Endometrial microvascular endothelial cells (primary cell): ENCODE data around the gene MMP3. TPM values are rescaled to one million over a fixed set of nuclear protein-coding genes. Genes with fewer than 3 reads are reported as not detected.
"Not testable (repeated sequence)": the region's sequence is repeated elsewhere in the genome, so short reads cannot be mapped to it uniquely, and the experiment has no call there.

Experiments used
- in situ Hi-C: cut with HindIII; loops from 2 replicates; pipeline ENCODE4 v1.10.0; 2017; ENCODE audit warnings: low sequenced_read_pairs, low pct_unique_long_range_greater_than_20kb; ENCODE audit errors: inconsistent ontology term
- total RNA-seq: library from RNA; depleted of rRNA; stranded (reverse); fragments of >200 nt; gene quantifications from one replicate; pipeline ENCODE4 v1.2.3, GENCODE V29; 2015; ENCODE audit errors: inconsistent ontology term

MMP3 gene
- total RNA-seq = not detected

GRCh38 chr11:102843489-102843888, at the start of gene MMP3:
MMP3 (minus strand) TSS chr11:102843609; CDS start chr11:102843546, 63 bp downstream.
- in situ Hi-C loops = no loop called here

DNA sequence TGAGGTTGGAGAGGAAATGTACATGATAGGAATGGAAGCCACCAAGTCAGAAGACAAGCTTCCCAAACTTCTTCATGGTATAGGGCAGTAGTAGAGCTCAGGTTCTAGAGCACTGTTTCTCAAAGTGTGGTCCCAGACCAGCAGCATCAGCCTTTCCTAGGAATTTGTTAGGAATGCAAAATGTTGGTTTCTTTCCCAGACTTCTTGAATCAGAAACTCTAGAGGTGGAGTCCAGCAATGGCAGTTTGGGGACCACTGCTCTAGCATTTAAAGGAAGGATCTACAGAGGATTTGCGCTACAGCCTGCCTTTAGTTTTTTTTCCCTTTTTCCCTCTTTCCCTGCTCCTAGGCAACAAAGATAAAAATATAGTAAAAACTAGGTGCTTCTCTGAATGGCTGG, 48.3 kb upstream of the MMP3 start:
- in situ Hi-C loops = no loop called here

GRCh38 chr11:102886999-102887398, 43.6 kb upstream of the MMP3 start:
- in situ Hi-C loops = no loop called here

DNA sequence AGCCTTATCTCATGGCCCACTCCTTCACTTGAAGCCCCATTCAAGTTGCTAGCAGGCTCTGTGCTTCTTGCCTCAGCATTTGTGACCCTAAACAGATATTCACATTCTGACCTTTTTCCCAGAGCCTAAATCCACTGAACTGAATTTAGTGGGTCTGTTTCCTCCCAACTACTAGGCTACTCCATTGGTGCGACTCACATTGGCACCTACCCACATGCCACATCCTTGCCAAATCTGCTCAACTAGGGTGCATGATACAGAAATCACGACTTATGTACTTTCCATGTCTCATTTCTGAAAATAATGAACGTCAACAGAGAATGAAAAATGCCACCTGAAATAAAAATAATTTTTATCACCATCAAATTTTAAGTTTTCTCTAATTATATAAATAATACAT, 39.7 kb upstream of the MMP3 start:
- in situ Hi-C loops = no loop called here

DNA sequence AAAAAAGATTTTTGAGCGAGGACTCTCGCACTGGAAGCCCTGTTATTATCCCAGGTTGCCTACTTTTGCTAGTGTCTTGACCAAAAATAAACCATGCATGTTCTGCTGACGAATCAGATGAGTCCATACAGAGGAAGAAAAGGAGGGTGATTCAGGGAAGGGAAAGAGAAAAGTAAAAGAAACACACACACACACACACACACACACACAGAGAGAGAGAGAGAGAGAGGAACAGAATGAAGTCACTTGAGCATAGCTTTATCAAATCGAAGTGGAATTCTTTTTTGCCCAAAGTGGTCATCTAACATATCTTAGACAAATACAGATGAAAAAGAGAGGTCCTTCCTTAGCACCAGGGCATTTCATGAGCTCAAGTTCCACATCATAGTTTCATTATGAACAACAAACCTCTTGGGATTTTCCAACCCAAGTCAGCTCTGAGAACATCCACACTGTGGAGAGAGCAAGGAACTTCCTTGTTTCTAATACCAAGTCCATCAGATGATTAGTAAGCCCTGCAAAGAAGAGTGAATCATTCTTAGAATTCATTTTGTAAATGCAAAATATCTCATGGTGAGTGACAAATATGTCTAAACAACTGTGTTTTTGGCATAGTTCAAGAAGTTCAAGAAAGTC, 39.1 kb upstream of the MMP3 start:
- in situ Hi-C loops = no loop called here

DNA sequence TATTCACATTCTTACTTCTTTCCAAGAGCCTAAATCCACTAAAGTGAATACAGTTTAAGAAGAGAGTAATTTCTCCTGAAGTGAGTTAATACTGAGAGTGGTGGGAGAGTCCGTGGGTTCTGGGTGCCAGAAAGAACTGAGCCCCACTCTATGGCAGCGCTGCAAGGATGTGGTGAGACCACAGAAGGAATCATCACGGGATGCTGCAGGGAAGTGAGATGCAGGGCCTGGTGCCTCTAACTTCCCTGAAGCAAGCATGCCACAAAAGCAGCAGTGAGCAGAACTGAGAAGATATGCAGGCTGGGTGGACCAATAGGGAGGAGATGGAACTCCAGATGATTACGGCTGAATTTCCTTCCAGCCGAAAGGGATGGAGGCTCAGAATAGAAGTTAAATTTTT, 36.4 kb upstream of the MMP3 start:
- in situ Hi-C loops = no loop called here

DNA sequence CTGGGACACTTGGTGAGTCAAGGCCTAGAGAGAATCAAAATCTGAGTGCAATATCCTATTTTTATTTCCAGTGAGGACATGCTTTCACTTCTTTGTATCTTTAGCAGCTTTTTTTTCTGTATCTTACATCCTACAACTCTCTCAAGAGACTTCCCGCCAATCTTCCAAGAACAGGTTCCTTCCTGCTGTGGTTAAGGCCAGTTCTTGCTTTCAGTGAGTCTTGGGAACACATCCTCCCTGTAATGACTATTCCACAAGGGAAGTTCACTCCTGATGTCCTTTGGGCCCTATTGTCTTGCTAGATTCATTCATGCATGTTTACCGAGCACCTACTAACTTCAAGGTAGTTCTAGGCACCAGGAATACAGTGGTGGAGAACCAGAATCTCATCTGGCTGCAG, 35.2 kb upstream of the MMP3 start:
- in situ Hi-C loops = no loop called here

- in situ Hi-C loops = no loop called here
Measured at GRCh38 chr11:102874852-102875251, 31.4 kb upstream of the MMP3 start, which contains the start of gene MMP12. MMP12 (minus strand) TSS chr11:102874982; CDS start chr11:102874937, 45 bp downstream.

DNA sequence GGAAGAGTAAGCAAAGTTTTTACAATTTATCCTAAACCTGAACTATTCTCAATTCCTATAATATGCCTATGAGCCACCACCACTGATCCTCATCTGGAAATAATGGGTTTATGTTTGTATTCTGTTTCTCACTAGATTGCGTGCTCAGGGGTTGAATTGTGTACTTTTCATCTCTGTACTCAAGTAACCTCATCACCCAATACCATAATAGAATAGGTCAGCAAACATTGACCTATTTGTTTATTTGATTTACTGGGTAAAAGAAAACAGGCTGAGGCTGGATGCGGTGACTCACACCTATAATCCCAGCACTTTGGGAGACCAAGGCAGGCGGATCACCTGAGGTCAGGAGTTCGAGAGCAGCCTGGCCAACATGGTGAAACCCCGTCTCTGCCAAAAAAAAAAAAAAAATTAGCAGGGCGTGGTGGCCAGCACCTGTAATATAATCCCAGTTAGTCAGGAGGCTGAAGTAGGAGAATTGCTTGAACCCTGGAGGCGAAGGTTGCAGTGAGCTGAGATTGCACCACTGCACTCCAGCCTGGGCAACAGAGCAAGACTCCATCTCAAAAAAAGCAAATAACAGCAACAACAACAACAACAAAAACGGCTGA, 26.1 kb upstream of the MMP3 start:
- in situ Hi-C loops = not testable (repeated sequence)

DNA sequence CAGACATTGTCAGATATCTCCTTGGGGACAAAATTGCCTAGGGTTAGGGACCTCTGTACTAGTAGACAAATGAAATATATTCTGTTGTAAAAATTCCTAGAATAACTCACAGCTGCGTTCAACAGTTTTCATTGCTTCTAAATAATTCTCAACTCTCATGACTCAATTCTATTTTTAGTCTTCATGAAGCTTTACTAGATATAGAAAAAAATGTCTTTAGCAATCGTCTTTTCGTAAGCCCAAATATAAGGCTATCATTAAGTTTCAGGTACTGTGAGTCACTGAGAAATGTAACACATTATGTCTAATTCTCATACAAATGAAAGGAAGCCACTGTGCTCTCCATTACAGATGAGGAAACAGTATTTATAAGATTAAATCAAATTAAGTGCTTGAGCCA, 24.9 kb upstream of the MMP3 start:
- in situ Hi-C loops = no loop called here

DNA sequence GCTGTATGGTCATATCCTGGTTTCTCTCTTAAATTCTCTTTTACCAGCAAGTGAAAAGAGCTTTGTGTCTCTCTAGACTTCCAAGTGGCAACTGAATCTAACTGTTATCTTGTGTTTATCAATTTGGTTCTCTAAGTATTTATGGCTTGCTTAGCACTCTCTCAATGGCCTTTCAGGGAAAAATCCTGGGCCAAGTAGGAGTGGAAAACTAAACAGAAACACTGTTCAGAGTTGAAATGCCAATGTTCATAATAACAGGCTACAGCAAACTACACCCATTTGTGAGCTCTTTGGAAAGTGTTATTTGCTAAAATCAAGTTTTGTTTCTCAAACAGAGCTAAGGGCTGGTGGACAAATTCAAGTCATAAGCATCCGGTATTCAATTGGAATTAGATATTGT, 21.3 kb upstream of the MMP3 start:
- in situ Hi-C loops = no loop called here

GRCh38 chr11:102853956-102854355, 10.5 kb upstream of the MMP3 start:
- in situ Hi-C loops = no loop called here

DNA sequence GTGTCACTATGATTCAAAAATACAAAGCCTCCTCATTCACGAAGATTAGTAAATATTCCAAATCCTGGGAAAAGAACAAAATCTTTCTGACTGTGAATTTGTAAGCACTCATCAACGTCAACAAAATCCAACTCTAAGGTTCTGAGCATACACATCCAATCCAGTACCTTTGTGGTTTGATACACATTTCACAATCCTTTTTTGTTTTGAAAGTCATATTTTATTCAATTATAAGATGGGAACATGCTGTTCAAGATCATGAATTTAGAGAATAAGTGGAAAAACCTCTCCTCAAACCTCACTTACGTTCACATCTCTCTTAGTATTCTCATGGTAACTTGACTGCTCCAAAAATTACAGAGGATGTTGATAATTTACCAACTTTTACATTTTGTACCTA, 9.6 kb upstream of the MMP3 start:
- in situ Hi-C loops = no loop called here

DNA sequence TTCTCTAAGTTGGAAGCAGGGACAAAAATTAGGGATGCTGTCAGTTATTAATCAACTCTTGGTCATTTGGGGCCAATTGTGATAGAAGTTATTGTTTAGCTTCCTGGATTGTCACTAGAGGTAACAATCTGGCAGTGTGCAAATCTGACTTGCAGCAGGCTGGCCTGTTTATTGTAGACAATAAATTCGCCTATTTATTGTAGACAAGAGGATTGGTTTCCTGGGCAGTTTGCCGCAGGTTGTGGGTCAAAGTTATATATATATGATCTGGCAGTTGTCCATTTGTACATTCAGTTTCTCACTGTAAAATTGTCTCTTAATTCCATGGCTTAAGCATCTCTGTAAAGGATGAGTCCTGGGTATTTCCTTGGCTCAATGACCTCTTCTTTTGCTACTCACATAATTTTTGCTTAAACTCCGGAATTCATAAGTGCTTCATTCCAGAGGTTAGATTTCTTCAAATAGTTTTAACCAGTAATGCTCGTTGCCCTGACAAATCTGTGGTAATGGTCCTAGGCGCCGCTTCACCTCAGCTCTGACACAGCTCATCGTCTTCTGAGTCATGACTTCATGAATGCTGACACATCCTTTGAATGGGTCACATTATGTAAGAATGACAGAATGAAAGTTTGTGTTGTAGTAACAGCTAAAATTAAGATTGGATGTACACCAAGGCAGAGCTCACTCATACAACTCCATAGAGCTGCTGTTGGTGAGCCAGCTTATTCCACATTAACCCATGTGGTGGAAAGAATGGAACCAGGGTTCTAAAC, 7.8 kb upstream of the MMP3 start:
- in situ Hi-C loops = no loop called here

GRCh38 chr11:102849311-102849710, 5.9 kb upstream of the MMP3 start:
- in situ Hi-C loops = no loop called here

GRCh38 chr11:102846292-102846691, 2.9 kb upstream of the MMP3 start:
- in situ Hi-C loops = no loop called here

- in situ Hi-C loops = no loop called here
Measured at GRCh38 chr11:102842930-102843329, 479 bp downstream of the MMP3 start.

- in situ Hi-C loops = no loop called here
Measured at GRCh38 chr11:102840018-102840417, 3.4 kb downstream of the MMP3 start.

- in situ Hi-C loops = no loop called here
Measured at GRCh38 chr11:102837646-102838045, 5.8 kb downstream of the MMP3 start.

DNA sequence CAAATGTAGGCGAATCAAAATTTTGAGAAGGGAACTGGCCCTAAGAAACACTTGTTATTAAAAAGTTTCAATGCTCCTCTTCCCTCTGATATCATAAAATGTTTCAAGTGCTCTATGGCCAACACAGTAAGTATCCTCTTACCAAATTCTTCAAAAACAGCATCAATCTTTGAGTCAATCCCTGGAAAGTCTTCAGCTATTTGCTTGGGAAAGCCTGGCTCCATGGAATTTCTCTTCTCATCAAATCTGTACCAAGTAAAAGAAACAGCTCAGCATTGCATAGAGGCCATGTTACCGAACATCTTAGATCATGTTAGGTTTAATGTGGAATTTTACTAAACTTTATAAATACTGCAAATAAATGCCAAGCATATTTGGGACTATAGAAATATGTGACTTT, 6.3 kb downstream of the MMP3 start:
- in situ Hi-C loops = no loop called here
